GM03348 (cell line): ENCODE measurements around the gene MUSK.

Source experiments
- DNase-seq: peaks from one replicate; pipeline ENCODE4 v3.0.0; 2012; ENCODE audit warnings: low spot score

The MUSK gene

DNA sequence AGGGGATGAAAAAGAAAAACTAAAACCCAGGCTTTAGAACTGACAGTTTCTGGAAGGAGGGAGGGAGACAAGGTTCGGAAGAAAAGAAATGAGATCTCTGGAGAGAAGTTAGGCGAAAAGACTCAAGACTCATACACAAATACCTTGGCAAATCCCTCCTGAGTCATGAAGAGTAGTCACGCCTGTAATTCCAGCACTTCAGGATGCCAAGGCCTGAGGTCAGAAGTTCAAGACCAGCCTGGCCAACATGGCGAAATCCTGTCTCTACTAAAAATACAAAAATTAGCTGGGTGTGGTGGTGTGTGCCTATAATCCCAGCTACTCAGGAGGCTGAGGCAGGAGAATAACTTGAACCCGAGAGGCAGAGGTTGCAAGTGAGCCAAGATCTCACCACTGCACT lies 27.3 kb downstream of the MUSK start:
- peak; percentile 2 for DNase-seq

DNA sequence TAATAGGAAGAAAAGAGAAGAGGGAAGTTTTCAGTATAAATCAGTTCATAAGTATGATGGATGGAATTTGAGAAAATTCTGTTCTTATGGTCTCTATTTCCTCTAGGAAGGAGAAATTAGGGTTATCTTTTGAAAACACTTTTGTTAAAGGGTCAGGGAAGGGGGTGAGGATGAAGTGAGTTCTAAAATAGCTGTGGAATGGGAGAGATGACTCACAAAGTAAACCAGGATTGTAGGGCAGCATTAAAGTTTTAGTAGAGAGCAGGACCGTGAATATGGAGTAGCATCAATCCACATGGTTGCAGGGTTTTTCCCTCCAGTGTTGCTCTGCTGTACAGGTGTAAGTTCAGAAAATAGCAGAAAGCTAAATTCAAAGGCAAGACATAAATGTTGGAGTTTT lies 32.4 kb downstream of the MUSK start:
- peak; percentile 5 for DNase-seq

DNA sequence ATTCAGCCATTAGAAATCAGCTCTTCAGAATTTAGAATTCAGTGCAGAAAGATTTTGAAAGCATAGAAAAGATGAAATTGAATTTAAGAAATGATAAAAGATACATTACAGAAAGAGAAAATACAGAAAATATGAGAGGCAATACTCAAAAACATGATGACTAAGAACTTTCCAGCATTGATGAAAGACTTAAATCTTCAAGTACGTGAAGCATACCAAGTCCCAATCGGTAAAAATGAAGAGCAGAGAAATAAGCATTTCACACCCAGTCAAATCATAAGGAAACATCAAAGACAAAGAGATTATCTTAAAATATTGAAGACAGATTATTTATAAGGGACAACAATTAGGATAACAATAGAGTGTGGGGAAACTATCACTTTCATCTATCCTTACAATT lies 35.1 kb downstream of the MUSK start:
- DNase-seq, result no peak

DNA sequence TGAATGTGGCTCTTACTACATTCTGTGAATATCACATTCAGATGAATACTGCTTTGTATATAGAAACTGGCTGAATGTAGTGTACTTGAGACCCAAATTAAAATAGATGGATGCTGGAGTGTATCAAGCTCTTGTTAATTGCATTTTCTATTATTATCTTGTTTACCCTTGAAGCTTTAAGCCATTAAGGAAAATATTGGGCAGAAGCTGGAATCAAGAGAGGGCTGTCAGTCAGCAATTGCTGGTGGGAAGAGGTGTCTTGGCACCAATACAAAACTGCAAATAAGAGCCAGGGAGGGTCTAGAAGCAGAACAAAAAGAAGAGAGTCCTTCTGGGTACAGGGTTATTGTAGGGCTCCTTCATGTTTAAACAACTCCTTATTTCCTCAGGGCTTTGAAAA lies 38.8 kb downstream of the MUSK start:
- DNase-seq, result no peak

DNA sequence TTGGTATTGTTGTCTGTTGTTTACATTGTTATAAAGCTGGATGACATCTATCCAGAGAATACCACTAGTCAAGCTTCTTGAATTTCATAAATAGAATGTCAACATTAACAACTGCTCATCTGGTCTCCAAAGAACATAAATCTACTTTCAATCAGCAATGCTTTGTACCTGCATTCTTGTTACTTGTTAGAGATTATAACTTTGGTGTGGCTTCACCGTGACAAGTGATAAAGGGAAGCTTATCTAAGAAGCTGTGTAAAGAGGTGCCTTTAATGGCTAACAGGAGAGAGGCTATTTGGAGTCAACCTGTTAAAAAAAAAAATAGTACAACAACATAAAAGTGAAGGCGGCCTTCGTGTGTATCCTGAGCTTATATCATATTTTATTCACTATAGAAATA lies 41.8 kb downstream of the MUSK start:
- no peak for DNase-seq

DNA sequence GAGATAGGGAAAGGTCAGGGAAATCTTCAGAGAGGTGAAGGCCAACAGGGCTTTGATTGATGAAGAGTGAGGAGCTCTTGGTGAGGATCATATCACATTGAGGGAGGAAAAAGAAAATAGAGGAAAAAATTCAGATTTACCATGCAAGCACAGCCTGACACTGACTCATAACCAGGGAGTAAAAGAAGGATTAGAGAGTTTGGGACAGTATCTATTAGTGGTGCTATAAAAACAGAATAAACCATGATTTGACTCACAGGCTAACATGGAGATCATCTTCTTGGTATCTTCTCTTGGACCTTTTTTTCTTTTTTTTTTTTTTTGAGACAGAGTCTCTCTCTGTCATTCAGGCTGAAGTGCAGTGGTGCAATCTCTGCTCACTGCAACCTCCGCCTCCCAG lies 44.4 kb downstream of the MUSK start:
- DNase-seq, result no peak

DNA sequence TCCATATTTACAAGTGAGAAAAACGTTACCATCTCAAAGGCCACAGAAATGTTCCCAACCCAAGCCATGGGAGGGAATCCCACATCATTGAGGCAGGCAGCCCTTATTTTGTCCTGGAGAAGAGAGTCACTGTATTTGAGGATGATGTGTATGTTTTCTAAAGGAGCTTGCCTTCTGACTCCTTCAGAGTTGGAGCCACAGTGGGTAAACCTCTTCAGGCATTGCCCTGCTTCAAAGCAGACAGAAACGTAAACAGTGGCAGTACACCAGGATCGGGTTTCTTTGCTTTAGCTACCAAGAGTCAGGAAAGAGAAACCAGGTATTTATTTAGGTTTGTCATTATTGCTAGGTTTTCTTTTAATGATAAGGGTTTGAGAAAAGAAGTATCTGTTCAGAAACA lies 45.7 kb downstream of the MUSK start:
- no peak for DNase-seq

DNA sequence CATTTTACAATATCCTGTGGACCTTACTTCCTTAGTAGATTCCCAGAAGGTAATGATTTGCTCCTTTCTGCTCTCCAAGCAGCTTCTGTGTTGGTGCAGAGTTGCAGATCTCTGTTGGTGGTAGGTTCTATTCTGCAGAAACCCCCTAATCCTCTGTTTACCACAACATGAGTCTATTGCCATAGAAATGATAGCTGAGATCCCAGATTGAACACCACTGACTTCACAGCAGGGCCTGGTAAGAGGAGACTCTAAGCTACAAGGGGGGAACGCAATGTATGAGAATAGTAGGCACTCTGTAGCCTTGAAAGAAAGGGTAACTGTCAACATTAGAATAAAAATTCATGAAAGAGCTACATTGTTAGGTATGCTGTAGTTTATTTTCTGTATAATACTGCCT lies 59.5 kb downstream of the MUSK start:
- DNase-seq, result no peak

DNA sequence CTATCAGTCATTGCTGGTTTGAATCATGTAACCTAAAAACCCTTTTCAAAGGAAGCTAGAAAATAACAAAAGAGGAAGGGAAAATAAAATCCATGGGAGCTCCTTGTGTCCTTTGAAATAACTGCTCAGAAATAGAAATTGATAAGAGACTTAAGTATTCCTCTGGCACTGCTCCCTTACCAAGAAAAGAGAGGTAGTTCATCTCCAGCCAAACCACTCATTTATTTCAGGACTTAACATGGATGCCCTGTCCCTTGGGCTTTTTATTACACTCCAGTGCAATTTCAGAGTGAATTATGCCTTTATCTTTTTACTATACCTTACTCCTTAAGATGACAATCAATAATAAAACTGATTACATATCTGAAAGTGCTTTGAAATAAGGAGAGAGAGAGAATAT lies 61.0 kb downstream of the MUSK start:
- no peak for DNase-seq

DNA sequence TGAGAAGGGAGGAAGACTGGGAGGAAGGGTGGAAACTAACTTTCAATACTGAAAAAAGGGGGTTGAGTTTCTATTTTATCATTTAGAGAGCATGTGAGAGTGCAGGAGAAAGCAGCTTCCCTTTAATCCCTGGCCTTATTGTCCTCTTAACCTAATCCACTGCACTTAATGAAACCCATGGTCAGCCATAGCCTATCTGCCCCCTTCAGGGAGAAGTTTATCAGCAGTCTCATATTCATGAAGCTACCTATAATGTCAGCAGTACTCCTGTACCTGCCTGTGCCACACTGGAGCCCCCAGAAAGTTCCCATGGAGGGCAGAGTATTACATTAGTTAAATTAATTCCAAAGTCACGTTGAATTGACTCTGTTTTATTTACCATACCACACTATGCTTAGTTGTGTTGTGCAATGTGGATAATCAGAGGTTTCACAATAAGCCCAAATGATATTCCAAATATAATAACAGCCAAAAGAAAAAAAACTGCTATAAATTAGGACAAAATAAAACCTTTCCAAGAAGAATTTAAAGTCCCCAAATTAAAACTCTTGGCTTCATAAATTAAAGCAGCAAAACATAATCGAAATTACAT lies 62.9 kb downstream of the MUSK start:
- no peak for DNase-seq

DNA sequence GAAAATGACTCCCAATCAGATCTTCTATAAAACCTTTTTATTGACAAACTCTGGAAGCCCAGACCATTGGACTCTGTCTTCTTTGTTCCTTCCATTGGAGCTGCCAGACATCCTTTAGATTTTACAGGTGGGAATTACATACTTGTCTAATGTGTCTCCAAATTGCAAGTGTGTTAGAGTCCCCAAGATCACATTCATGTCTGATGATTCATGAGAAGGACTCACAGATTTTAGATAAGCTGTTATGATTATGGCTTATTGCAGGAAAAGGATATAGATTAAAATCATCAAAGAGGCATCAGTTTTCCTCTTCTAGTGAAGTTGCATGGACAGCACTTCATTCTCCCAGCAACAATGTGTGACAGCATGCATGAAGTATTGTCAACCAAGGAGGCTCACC lies 70.4 kb downstream of the MUSK start:
- DNase-seq, result no peak

DNA sequence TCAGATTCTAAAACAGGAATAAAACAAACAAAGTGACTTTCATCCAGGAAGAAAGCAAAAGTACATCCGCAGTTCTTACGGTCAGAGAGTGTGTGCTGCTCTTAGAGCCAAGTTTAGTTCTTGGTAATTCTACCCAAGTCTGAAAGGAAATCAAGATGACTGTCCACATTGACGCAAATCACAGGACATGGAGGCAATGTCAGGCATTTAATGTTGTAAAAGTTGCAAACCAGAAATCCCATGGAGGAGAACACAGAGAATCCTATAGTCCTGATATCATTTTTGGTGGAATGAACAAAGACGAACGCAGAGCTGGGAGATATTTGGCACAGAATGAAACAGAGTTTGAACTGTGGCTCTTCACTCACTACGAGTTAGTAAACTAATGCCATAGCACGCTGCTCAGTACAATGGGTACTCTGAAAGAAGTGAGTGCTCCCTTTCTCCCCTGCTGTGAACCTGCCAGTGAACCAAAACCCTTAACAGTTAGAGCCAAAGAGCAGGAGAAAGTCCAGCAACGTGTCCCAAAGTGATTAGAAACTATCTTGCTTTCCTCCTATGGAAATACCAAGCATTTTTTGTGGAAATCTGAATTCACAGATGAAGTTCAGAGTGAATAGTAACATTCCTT lies 74.3 kb downstream of the MUSK start:
- DNase-seq, result peak; percentile 44

DNA sequence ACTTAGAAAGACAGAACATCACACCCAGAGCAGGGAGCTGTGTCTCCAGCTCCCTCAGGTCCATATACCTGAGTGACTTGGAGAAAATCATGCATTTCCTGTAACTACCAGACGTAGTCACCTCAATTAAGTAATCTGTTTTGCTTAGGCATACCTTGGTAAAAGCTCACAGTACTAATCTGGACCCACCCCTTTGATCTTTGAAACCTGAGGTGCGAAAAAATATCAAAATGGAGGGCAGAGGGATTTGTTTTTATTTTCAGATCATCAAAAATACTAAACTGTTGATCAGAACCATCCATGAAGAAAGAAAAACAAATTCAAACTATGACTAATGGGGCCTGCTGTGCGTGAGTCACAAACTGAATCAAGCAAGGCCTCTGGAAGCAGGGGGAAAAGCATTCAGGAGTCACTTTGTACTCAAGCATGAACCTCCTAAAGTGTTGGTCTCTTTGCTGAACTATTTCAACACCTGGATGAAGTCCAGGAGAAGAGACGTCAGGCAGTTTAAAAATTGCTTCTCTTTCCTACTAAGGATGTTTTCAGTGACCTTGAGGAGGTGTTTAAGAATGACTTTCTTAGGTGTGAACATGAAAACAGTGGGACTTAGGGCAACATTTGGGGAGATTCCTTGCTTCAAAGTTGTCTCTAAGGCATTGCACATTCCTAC lies 76.3 kb downstream of the MUSK start:
- peak; percentile 74 for DNase-seq

DNA sequence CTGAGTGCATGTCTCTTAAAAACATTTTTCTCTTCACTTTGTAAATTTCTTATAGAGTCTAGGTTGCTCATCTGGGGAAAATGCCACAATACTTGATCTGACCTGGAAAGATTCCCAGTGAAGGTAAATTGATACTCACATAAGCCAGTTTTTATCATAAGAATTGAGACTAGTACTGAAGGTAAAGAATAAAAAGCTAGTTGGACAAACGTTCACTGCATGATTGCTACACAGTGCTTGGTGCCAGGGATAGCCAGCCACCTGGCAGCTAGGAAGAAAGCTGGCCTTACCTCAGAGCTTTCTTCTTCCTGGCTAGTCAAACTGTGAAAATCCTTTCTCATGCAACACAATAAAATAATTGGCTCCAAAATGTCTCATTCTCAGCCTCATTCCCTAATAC lies 77.1 kb downstream of the MUSK start:
- DNase-seq, result peak; percentile 2

DNA sequence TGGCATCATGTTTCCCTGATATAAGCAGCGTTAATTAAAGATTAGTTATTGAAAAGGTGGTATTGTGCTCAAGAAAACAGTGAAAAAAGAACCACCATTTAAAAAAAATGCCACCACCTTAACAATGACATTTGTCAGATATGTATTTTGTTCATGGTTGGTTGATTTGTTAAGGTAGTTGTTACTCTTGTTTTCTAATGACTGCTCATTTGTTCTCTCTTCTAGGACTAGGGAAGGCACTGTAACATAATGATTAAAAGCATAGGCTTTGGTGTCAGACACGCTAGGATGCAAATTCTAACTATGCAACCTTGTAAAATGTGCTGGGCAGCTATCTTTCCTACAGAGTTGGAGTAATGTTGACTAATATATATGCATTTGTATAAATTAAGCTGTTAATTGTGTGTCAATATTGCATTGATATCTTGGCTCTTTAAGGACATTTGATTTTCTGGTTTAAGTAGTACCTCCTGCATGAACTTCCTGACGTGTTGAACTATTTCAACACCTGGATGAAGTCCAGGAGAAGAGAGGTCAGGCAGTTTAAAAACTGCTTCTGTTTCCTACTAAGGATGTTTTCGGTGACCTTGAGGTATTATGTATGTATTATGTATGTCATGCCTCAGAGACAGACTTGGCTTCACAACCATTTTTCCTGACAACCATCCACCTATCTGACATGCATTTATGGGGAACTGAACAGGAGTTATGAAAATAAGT lies 77.8 kb downstream of the MUSK start:
- DNase-seq, result no peak

DNA sequence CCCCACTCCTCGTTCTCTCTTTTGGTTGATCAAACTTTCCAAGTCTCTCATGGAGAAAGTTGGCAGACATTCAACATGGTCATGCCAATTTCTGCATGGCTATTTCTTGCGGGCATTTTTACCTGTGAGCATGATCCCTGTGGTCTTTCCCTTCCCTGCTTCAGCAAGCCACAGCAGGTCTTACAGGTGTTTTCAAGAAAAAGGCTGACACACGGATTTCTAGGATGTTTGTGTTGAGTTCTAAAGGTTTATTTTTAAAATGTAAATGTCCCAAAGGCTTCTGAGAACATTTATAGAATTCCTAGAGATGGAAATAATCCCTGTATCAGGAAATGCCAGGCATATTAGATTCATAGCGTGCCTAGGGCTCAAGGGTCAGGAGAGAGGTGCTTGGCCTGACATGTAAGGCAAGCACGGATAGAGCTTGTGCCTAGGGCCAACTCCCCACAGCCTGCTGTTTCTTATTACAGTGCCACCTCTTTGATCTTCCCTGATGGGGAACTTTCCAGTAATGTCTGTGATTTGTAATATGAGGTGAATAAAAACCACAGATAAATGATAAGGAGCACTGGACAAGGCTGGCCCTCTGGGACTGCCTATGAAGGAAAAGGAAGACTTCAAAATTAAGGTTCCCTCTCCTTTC lies 79.8 kb downstream of the MUSK start:
- no peak for DNase-seq

DNA sequence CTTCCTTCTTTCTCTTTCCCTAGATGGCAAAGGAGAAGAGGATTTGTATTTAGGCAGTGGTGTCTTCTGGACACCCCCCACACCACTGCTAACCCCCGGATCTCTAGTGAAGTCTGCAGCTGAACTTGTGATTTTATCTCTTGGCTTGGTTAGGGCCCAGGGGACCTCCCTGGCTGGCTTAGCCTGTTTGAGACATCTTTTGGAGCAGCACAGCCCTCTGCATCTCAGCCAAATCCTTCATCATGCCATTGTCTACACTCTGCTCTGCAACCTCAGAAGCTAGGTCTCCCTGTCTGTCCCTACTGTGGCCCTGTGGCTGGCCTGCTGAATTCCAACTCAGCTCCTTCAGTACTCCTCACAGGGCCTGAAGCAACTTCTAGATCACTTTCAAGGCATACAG lies 81.7 kb downstream of the MUSK start:
- DNase-seq, result peak; percentile 7

DNA sequence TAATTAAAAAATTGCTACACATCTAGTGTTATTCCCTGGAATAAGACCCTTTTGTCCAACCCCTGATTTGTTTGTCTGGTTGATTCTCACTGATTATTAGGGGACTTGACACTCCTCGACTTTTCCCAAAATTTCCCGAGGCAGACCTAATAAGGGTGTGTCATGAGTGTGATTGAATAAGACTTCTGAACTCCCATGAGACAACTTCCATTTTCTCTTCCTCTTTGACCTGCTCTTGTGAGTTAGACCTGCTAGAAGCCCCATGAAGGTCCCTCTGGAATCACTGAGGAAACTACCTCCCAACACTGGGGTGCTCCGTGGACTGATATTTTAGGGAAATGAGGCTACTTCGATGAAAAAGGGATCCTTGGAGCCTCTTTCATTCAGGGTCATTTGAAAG lies 83.4 kb downstream of the MUSK start:
- DNase-seq, result no peak

DNA sequence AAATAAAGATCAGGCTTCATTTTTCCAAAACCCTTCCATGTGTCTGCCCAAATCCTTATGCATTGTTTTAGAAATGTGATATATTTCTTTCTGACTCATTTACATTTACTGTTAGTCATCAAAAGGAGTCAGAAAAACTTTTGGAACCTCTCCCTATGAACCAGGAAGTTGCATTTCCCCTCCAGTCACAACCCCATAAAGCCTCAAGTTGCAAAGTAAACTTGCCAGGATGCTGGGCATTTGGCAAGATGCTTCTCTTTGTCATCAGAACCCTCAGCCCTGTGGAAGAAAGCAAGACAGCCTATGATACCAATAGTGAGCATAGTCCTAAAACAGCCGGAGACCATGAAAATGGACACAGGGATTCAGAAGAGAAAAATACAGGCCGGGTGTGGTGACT lies 84.2 kb downstream of the MUSK start:
- peak; percentile 58 for DNase-seq

DNA sequence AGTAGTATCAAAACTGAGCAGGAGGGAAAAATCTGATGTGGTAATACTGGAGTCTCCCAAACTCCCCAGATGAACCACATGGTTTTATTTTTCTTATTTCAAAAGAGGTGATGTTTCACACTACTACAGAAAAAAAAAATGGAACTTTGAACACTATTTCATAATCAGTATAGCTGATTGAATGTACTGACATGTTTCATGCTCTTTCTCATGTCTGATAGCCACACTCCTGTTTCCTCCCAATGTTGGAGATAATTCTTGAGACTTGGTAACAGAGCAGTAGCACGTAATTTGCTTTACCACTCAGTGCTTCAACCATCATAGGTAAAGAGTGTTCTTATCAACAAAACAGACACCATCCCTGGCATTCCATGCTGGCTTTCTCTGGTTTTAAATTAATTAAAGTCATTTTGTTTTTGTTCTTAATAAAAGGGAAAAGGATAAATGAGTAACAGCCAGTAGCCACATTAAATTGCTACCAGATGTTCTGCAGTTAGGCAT lies 85.2 kb downstream of the MUSK start:
- DNase-seq, result peak; percentile 37

DNA sequence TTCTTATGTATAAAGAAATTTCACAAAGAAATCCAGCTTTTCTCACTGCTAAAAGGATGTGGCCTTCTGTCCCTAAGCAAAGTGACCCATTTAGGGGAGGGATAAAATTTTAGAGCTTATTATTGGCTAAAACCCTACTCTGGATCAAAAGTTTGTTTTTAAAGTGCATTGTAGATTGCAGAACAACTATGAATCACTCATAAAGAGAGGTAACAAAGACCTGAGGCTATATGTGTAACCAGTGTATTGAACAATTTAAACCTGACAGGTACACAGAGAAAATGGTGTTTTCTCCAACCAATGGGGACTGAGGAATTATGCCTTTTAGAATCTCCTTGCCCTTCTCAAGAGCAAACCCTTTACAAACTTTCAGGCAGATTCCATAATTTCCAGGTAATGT lies 86.6 kb downstream of the MUSK start:
- DNase-seq, result no peak

DNA sequence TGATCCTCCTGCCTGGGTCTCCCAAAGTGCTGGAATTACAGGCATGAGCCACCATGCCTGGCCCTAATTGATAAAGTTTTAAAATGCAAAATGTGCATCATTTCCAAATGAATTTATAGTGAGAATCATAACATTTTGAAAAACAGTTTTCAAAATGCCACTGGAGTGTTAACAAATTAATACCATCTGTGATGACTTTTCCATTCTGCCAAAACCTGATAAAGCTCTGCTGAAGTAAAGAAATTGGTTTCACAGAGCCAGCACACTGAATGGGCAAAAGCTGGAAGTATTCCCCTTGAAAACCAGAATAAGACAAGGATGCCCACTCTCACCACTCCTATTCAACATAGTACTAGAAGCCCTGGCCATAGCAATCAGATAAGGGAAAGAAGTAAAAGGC lies 89.6 kb downstream of the MUSK start:
- no peak for DNase-seq

DNA sequence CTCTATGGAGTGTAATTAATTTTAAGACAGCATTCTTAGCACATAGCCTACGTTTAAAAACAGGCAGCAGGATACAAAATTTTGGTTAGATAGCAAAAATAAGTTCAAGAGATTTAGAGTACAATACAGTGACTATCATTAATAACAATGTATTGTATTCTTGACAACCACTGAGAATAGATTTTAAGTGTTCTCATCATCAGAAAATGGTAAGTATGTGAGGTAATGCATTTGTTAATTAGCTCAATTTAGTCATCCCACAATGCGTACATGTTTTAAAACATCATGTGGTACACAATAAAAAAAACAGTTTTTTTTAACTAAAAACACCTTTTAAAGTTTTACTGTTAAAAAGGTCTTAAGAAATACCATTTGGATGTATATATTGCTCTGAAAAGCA lies 94.2 kb downstream of the MUSK start:
- no peak for DNase-seq
